GM23338 (cell line): ENCODE measurements around the gene SELP.

Source experiments
- CREB1 ChIP-seq: fragments of 250-450 bp; sonication (Bioruptor Pico); IDR thresholded peaks from 2 replicates; pipeline ENCODE4 v1.5.0; 2020; ENCODE audit warnings: low read depth, mild to moderate bottlenecking, moderate library complexity
- EZH2 ChIP-seq: fragments of 200-600 bp; sonication (generic); IDR thresholded peaks from one replicate; pipeline ENCODE4 v1.8.0; 2017; ENCODE audit warnings: antibody characterized with exemption, mild to moderate bottlenecking, low read depth; ENCODE audit not compliant: unreplicated experiment
- EZH2phosphoT487 ChIP-seq: fragments of 200-600 bp; sonication (generic); IDR thresholded peaks from one replicate; pipeline ENCODE4 v1.8.1; 2018; ENCODE audit warnings: antibody characterized with exemption; ENCODE audit not compliant: unreplicated experiment
- JUNB ChIP-seq: IDR thresholded peaks from one replicate; pipeline ENCODE4 v1.6.1; 2016; ENCODE audit warnings: antibody characterized with exemption; ENCODE audit not compliant: unreplicated experiment
- POLR2AphosphoS5 ChIP-seq: IDR thresholded peaks from 2 replicates; pipeline ENCODE4 v1.6.1; 2016; ENCODE audit warnings: antibody characterized with exemption, low read depth
- STAT1 ChIP-seq: IDR thresholded peaks from one replicate; pipeline ENCODE4 v1.6.1; 2016; ENCODE audit warnings: antibody characterized with exemption; ENCODE audit not compliant: unreplicated experiment
- ZNF331 ChIP-seq: fragments of 250-450 bp; sonication (Bioruptor Pico); IDR thresholded peaks from 2 replicates; pipeline ENCODE4 v1.5.0; 2020; ENCODE audit warnings: low read depth, mild to moderate bottlenecking, moderate library complexity
- TF ChIP-seq, protein P1 (sequence below), 2 experiments: fragments of 200-600 bp in 1 of 2; sonication (generic) in 1 of 2; conservative IDR thresholded peaks; 2 replicates each; pipeline versions ENCODE4 v1.5.1 to v1.6.1; 2016 to 2017; ENCODE audit warnings: antibody characterized with exemption in 2 of 2, low read depth in 2 of 2, mild to moderate bottlenecking in 2 of 2, moderate library complexity in 1 of 2
- TF ChIP-seq, protein P2 (sequence below): IDR thresholded peaks from one replicate; pipeline ENCODE4 v1.6.1; 2018; ENCODE audit warnings: antibody characterized with exemption; ENCODE audit not compliant: unreplicated experiment

DNA sequence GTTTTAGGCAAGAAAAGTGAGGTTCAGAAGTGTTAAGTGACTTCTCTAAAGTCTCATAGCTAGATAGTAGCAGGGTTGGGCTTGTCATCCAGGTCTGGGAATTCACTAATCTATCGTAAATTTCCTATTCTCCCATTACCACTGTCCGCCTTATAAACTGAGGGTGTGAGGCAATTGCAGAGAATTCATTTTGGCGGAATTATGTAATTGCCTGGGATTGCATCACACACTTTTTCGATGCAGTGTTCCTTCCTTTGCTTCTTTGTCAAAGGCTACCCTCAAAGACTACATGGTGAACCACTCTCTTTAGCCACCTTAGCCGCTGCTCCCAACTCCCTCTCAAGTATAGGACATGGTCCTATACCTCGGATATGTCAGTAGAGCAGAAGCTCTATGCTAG lies 19.1 kb downstream of the SELP start:
- TF ChIP-seq, protein P1, sequence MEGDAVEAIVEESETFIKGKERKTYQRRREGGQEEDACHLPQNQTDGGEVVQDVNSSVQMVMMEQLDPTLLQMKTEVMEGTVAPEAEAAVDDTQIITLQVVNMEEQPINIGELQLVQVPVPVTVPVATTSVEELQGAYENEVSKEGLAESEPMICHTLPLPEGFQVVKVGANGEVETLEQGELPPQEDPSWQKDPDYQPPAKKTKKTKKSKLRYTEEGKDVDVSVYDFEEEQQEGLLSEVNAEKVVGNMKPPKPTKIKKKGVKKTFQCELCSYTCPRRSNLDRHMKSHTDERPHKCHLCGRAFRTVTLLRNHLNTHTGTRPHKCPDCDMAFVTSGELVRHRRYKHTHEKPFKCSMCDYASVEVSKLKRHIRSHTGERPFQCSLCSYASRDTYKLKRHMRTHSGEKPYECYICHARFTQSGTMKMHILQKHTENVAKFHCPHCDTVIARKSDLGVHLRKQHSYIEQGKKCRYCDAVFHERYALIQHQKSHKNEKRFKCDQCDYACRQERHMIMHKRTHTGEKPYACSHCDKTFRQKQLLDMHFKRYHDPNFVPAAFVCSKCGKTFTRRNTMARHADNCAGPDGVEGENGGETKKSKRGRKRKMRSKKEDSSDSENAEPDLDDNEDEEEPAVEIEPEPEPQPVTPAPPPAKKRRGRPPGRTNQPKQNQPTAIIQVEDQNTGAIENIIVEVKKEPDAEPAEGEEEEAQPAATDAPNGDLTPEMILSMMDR (conservative IDR thresholded peaks at IDR 0.05; ENCODE audit: low read depth in 2 of 2), result no peak
- TF ChIP-seq, protein P2, sequence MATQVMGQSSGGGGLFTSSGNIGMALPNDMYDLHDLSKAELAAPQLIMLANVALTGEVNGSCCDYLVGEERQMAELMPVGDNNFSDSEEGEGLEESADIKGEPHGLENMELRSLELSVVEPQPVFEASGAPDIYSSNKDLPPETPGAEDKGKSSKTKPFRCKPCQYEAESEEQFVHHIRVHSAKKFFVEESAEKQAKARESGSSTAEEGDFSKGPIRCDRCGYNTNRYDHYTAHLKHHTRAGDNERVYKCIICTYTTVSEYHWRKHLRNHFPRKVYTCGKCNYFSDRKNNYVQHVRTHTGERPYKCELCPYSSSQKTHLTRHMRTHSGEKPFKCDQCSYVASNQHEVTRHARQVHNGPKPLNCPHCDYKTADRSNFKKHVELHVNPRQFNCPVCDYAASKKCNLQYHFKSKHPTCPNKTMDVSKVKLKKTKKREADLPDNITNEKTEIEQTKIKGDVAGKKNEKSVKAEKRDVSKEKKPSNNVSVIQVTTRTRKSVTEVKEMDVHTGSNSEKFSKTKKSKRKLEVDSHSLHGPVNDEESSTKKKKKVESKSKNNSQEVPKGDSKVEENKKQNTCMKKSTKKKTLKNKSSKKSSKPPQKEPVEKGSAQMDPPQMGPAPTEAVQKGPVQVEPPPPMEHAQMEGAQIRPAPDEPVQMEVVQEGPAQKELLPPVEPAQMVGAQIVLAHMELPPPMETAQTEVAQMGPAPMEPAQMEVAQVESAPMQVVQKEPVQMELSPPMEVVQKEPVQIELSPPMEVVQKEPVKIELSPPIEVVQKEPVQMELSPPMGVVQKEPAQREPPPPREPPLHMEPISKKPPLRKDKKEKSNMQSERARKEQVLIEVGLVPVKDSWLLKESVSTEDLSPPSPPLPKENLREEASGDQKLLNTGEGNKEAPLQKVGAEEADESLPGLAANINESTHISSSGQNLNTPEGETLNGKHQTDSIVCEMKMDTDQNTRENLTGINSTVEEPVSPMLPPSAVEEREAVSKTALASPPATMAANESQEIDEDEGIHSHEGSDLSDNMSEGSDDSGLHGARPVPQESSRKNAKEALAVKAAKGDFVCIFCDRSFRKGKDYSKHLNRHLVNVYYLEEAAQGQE, result no peak
- no peak for TF ChIP-seq EZH2
- no peak for TF ChIP-seq EZH2phosphoT487
- TF ChIP-seq STAT1, result no peak
- TF ChIP-seq CREB1, result no peak
- TF ChIP-seq ZNF331 (CRISPR knock-in tag), result no peak
- no peak for TF ChIP-seq JUNB
- no peak for TF ChIP-seq POLR2AphosphoS5
